Naive thymus-derived CD4-positive, alpha-beta T cell (primary cell): ENCODE measurements around the gene ASCL3. TPM values are rescaled to one million over a fixed set of nuclear protein-coding genes. Genes with fewer than 3 reads are reported as not detected.
"Not testable (repeated sequence)": the region's sequence is repeated elsewhere in the genome, so short reads cannot be mapped to it uniquely, and the experiment has no call there.

Source experiments
- ATAC-seq: fragments of 150-1000 bp; cut with Tn5 transposase; 2 replicates; pipeline ENCODE4 v1.10.0; 2021; ENCODE audit warnings: mild to moderate bottlenecking, moderate library complexity
- CTCF ChIA-PET: fragments of 350-600 bp; sonication (Branson Sonifier 250); formaldehyde crosslinking; loops from one replicate; lab custom pipeline; 2021; ENCODE audit warnings: antibody characterized with exemption; lab: Charles Lee
- POLR2A ChIA-PET: fragments of 350-600 bp; sonication (Branson Sonifier 250); formaldehyde crosslinking; loops from one replicate; lab custom pipeline; 2021; ENCODE audit warnings: antibody characterized with exemption, inconsistent platforms; lab: Charles Lee
- DNase-seq, 9 donors: peaks; one replicate each; pipeline versions ENCODE4 v3.0.0 to v3.0.0-alpha.2; 2020 to 2022; ENCODE audit warnings: mixed read lengths in 1 of 9
- H3K27ac ChIP-seq: one replicate; pipeline ENCODE4 v1.7.0; 2013; ENCODE audit warnings: mild to moderate bottlenecking, low read depth, low read length, moderate library complexity
- H3K27me3 ChIP-seq, 2 donors: one replicate each; pipeline ENCODE4 v1.7.0; 2013; ENCODE audit warnings: low read length in 2 of 2, mild to moderate bottlenecking in 2 of 2, moderate library complexity in 2 of 2; ENCODE audit not compliant: control insufficient read depth in 2 of 2, insufficient read depth in 2 of 2
- H3K36me3 ChIP-seq, 3 experiments: 1 replicate in 2 of 3; 2 replicates in 1 of 3; pipeline ENCODE4 v1.7.0; 2013; ENCODE audit warnings: low read length in 3 of 3, mild to moderate bottlenecking in 3 of 3, moderate library complexity in 1 of 3; ENCODE audit not compliant: insufficient read depth in 3 of 3, control insufficient read depth in 2 of 3
- H3K4me1 ChIP-seq, 2 donors: one replicate each; pipeline ENCODE4 v1.7.0; 2013; ENCODE audit warnings: low read length in 2 of 2, mild to moderate bottlenecking in 2 of 2, moderate library complexity in 1 of 2; ENCODE audit not compliant: control insufficient read depth in 2 of 2, insufficient read depth in 2 of 2
- H3K4me3 ChIP-seq: 2 replicates; pipeline ENCODE4 v1.7.0; 2013; ENCODE audit warnings: mild to moderate bottlenecking, low read length
- H3K9me3 ChIP-seq, 3 experiments: 1 replicate in 2 of 3; 2 replicates in 1 of 3; pipeline ENCODE4 v1.7.0; 2013; ENCODE audit warnings: low read length in 3 of 3; ENCODE audit not compliant: control insufficient read depth in 2 of 3
- H3K27ac Mint-ChIP-seq, 9 donors: one replicate each; pipeline ENCODE4 v1.8.0; 2020 to 2022; ENCODE audit warnings: mixed read lengths in 9 of 9, mild to moderate bottlenecking in 8 of 9, moderate library complexity in 5 of 9, inconsistent platforms in 2 of 9
- H3K27me3 Mint-ChIP-seq, 5 donors: one replicate each; pipeline ENCODE4 v1.8.0; 2021 to 2022; ENCODE audit warnings: mixed read lengths in 5 of 5, mild to moderate bottlenecking in 1 of 5
- H3K36me3 Mint-ChIP-seq, 5 donors: one replicate each; pipeline ENCODE4 v1.8.0; 2020 to 2022; ENCODE audit warnings: mixed read lengths in 5 of 5, mild to moderate bottlenecking in 3 of 5, inconsistent platforms in 1 of 5
- H3K4me1 Mint-ChIP-seq, 7 donors: one replicate each; pipeline ENCODE4 v1.8.0; 2020 to 2022; ENCODE audit warnings: mixed read lengths in 7 of 7, mild to moderate bottlenecking in 3 of 7, inconsistent platforms in 1 of 7
- H3K4me3 Mint-ChIP-seq, 10 donors: one replicate each; pipeline ENCODE4 v1.8.0; 2020 to 2022; ENCODE audit warnings: mild to moderate bottlenecking in 10 of 10, mixed read lengths in 10 of 10, moderate library complexity in 6 of 10, inconsistent platforms in 2 of 10
- H3K9me3 Mint-ChIP-seq, 11 donors: one replicate each; pipeline ENCODE4 v1.8.0; 2020 to 2022; ENCODE audit warnings: mixed read lengths in 11 of 11, mild to moderate bottlenecking in 4 of 11, inconsistent platforms in 1 of 11, moderate library complexity in 1 of 11
- intact Hi-C, 2 donors: fragments of 100-400 bp; cut with micrococcal nuclease; formaldehyde crosslinking; loops; one replicate each; pipeline ENCODE4 v1.15.1; 2023
- polyA plus RNA-seq, 2 donors: library from polyadenylated mRNA; unstranded; fragments of 300-500 nt; fragmentation: Illumina TruSeq; gene quantifications; one replicate each; pipeline ENCODE4 v1.2.3, GENCODE V29; 2021
- total RNA-seq, 6 experiments: library from RNA in 5 of 6; stranded (reverse) in 5 of 6; gene quantifications; 1 replicate in 5 of 6; 2 replicates in 1 of 6; pipeline ENCODE4 v1.2.3 and lab custom pipeline; 2021 to 2026

Gene ASCL3, protein sequence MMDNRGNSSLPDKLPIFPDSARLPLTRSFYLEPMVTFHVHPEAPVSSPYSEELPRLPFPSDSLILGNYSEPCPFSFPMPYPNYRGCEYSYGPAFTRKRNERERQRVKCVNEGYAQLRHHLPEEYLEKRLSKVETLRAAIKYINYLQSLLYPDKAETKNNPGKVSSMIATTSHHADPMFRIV
- total RNA-seq (not detected), polyA plus RNA-seq (not detected), total RNA-seq (lab: John Stamatoyannopoulos, UW) (not detected)

GRCh38 chr11:8942518-8943066 lies at the start of gene ASCL3:
Gene ASCL3, minus strand, starts transcription at chr11:8943016. Its CDS starts 4,855 bp downstream, at chr11:8938161.
- Histone ChIP-seq H3K27me3 (no peaks in the 10 kb centered on the region), H3K36me3 (peaks cover 0 to 8% (median 3%) of the 10 kb centered on the region in 3 experiments), H3K9me3 (no peaks in the 10 kb centered on the region), H3K4me3 (no peak within 1 kb of the TSS), H3K4me1 (no peaks in the 10 kb centered on the region), H3K27ac (no peak within 1 kb of the TSS)
- intact Hi-C loops, result no loop called here
- Mint-ChIP-seq H3K4me1 (peaks cover 0 to 3% (median 0%) of the 10 kb centered on the region in 7 donors), H3K4me3 (no peak within 1 kb of the TSS), H3K27me3 (peaks cover 0 to 22% (median 5%) of the 10 kb centered on the region in 5 donors), H3K36me3 (peaks cover 3 to 12% (median 8%) of the 10 kb centered on the region in 5 donors), H3K27ac (no peak within 1 kb of the TSS), H3K9me3 (no peaks in the 10 kb centered on the region)
- CTCF ChIA-PET, result no interaction called here
- POLR2A ChIA-PET, result no interaction called here
- DNase-seq (no peak), ATAC-seq (no peak)

DNA sequence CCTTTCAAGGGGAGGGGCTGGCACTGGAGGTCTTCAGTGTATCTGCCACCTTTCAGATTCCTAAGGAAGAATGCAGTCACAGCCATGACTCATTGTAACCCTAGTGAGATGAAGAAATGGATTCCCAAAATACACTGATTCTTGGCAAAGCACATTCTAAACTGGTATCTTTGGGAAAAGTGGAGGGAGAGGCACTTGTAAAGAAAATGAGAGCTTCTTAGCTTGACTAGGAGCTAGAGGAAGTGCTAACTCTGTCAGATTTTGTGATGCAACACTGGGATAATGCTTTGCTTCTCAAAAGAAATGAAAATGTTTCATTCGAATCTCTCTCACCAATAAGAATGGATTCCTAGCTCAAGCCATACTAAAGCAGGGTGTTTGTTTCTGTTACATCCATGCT lies 46.6 kb upstream of the ASCL3 start:
- Histone ChIP-seq H3K27me3 (no peaks in the 10 kb centered on the region), H3K36me3 (no peaks in the 10 kb centered on the region), H3K4me1 (no peaks in the 10 kb centered on the region), H3K9me3 (no peaks in the 10 kb centered on the region), H3K27ac (no peak overlapping the region), H3K4me3 (no peak overlapping the region)
- Mint-ChIP-seq H3K9me3 (no peaks in the 10 kb centered on the region), H3K4me3 (no peak overlapping the region), H3K4me1 (peaks cover 0 to 17% (median 0%) of the 10 kb centered on the region in 7 donors), H3K27me3 (peaks cover 10 to 35% (median 17%) of the 10 kb centered on the region in 5 donors), H3K36me3 (no peaks in the 10 kb centered on the region), H3K27ac (no peak overlapping the region)
- ATAC-seq (no peak), DNase-seq (no peak)
- CTCF ChIA-PET, result no interaction called here
- intact Hi-C loops, result no loop called here
- POLR2A ChIA-PET, result no interaction called here

DNA sequence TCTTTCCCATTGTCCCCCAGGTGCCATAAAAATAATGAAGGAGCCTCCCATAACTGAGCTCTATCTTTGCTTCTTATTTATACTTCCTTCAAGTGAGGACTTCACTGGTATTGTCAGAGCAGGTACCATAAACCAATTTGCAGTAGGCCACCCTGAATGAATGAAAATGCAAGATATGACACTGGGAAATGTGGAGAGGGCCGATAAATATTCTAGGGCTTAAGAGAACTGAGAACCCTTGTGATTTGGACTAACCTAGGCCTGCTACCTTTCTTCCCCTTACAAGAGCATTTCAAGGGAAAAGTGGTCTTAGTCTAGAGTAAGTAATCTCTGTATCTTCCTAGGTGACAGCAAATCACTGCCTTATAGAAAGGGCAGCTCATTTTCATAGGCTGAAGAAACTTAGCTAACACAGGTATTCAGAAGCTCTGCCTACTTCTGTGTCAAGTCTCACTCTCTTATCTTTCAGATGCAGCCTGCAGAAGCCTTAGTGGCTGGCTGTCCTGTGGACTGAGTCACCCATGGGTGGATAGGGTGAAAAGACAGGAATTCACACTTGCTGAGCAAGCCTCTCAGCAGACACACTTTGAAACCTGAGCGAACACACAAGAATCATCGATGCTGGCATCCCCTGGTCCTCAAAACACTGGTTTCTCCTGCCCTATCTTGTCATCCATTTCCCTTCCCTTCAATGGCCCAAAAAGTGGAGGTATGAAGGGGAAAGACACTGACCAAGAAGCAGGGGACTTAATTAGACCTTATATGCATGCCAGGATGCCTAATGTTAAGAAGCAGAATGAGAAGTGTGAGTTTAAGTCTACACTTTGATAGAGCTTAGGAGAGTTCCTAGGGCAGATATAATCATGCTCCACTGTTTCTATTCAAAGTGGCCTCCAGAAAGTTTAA lies 45.8 kb upstream of the ASCL3 start:
- Mint-ChIP-seq H3K4me3 (no peak overlapping the region), H3K9me3 (no peaks in the 10 kb centered on the region), H3K36me3 (no peaks in the 10 kb centered on the region), H3K4me1 (peaks cover 0 to 20% (median 0%) of the 10 kb centered on the region in 7 donors), H3K27me3 (peaks cover 9 to 35% (median 17%) of the 10 kb centered on the region in 5 donors), H3K27ac (no peak overlapping the region)
- ATAC-seq, result no peak
- H3K27me3 ChIP-seq, result no peaks in the 10 kb centered on the region
- H3K4me1 ChIP-seq, result no peaks in the 10 kb centered on the region
- no peak overlapping the region for H3K4me3 ChIP-seq
- intact Hi-C loops, result no loop called here
- H3K27ac ChIP-seq, result no peak overlapping the region
- DNase-seq, result no peak
- no peaks in the 10 kb centered on the region for H3K36me3 ChIP-seq
- CTCF ChIA-PET, result no interaction called here
- H3K9me3 ChIP-seq, result no peaks in the 10 kb centered on the region
- POLR2A ChIA-PET, result no interaction called here

GRCh38 chr11:8987446-8987845 lies 44.6 kb upstream of the ASCL3 start:
- H3K9me3 Mint-ChIP-seq, result no peaks in the 10 kb centered on the region
- no peak overlapping the region for H3K4me3 Mint-ChIP-seq
- ChIA-PET CTCF (no interaction called here), POLR2A (no interaction called here)
- peaks cover 6 to 29% (median 17%) of the 10 kb centered on the region in 5 donors for H3K27me3 Mint-ChIP-seq
- peaks cover 0 to 20% (median 0%) of the 10 kb centered on the region in 7 donors for H3K4me1 Mint-ChIP-seq
- H3K9me3 ChIP-seq, result no peaks in the 10 kb centered on the region
- no peaks in the 10 kb centered on the region for H3K4me1 ChIP-seq
- ATAC-seq, result no peak
- no peaks in the 10 kb centered on the region for H3K36me3 ChIP-seq
- H3K27me3 ChIP-seq, result no peaks in the 10 kb centered on the region
- H3K36me3 Mint-ChIP-seq, result no peaks in the 10 kb centered on the region
- no peak overlapping the region for H3K27ac Mint-ChIP-seq
- H3K27ac ChIP-seq, result no peak overlapping the region
- H3K4me3 ChIP-seq, result no peak overlapping the region
- intact Hi-C loops, result no loop called here
- no peak for DNase-seq

DNA sequence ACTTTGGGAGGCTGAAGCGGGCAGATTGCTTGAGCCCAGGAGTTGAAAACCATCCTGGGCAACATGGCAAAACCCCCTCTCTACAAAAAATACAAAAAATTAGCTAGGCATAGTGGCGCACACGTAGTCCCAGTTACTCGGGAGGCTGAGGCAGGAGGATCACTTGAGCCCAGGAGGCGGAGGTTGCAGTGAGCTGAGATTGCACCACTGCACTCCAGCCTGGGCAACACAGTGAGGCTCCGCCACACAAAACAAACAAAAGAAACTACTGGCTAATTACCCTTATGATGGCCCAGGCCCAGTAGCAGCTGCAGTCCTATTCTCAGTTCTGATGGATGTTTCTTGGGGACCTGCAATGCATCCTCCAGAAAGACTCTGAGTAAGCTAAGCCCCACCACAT lies 44.0 kb upstream of the ASCL3 start:
- H3K36me3 Mint-ChIP-seq, DNase-seq, POLR2A ChIA-PET, ATAC-seq, H3K4me1 ChIP-seq, H3K9me3 ChIP-seq, H3K27ac ChIP-seq, H3K27me3 ChIP-seq, H3K36me3 ChIP-seq, intact Hi-C loops, H3K27ac Mint-ChIP-seq, H3K9me3 Mint-ChIP-seq, H3K4me3 ChIP-seq, H3K4me3 Mint-ChIP-seq, CTCF ChIA-PET: not testable (repeated sequence)
- Mint-ChIP-seq H3K27me3 (peaks cover 4 to 27% (median 13%) of the 10 kb centered on the region in 5 donors), H3K4me1 (peaks cover 0 to 20% (median 0%) of the 10 kb centered on the region in 7 donors)

GRCh38 chr11:8985462-8985861 lies 42.6 kb upstream of the ASCL3 start:
- Histone ChIP-seq H3K4me1 (no peaks in the 10 kb centered on the region), H3K4me3 (no peak overlapping the region), H3K27ac (no peak overlapping the region), H3K36me3 (no peaks in the 10 kb centered on the region), H3K27me3 (no peaks in the 10 kb centered on the region), H3K9me3 (no peaks in the 10 kb centered on the region)
- ATAC-seq, result no peak
- H3K4me3 Mint-ChIP-seq, result no peak overlapping the region
- CTCF ChIA-PET, result no interaction called here
- peaks cover 0 to 20% (median 0%) of the 10 kb centered on the region in 7 donors for H3K4me1 Mint-ChIP-seq
- no peaks in the 10 kb centered on the region for H3K36me3 Mint-ChIP-seq
- POLR2A ChIA-PET, result no interaction called here
- DNase-seq, result no peak
- no peaks in the 10 kb centered on the region for H3K9me3 Mint-ChIP-seq
- intact Hi-C loops, result no loop called here
- peaks cover 0 to 20% (median 10%) of the 10 kb centered on the region in 5 donors for H3K27me3 Mint-ChIP-seq
- H3K27ac Mint-ChIP-seq, result no peak overlapping the region
